Measurements from ENCODE around the gene KANK2.

- TF ChIP-seq EZH2 (IDR thresholded peaks at IDR 0.05; ENCODE audit: low read depth, unreplicated experiment) (no peak), CTCF (conservative IDR thresholded peaks at IDR 0.05; ENCODE audit: low read depth in 2 of 2) (no peak), REST (IDR thresholded peaks at IDR 0.05; ENCODE audit: unreplicated experiment) (no peak)
Observed at GRCh38 chr19:11166281-11167142, 30.8 kb downstream of the KANK2 start.

Data from GM23338 (cell line).